ENCODE results near the gene MEIS2. TPM values are rescaled to one million over a fixed set of nuclear protein-coding genes. Genes with fewer than 3 reads are reported as not detected.

MEIS2 gene
- total RNA-seq = 9.1 TPM

DNA sequence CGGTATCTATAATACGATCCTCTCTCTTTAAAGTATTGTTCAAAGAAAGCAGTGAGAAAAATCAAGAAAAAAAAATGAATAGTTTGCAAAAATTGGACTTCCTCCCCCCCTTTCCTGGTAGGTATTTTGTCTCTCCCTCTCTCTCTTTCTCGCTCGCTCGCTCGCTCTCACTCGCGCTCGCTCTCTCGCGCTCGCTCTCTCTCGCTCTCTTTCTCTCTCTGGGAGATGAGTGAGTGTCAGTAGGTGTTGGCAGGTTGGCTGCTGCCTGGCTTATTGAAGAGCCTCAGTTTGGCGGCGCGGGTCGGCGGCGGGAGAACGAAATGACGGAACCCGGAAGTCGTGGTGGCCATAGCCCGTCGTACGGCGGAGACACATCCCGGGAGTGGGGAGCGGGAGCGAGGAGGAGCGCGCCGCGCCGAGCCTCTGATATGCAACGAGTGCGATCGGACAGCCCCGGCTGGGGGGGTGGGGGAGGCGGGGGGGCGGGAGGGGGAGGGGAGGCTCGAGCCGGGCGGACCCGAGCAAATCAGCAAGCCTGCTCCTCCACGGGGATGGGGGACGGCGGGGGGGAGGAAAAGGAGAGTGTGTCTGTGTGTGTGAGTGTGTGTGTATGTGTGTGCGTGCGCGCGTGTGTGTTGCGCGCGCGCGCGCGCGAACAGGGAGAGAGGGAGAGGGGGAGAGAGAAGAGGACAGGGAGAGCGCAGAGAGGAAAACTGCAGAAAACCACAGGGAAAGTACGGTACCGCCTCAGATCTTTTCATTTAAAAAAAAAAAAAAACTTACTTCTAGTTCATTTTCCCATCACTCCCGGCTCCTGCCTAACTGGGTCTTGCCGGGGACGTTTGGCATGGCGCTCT is at the start of gene MEIS2:
TSS of gene MEIS2 (minus strand) at position 441 of the 857 bp plus-strand sequence. CDS start 1,083 bp downstream, outside the sequence.
- DNase-seq (ENCODE audit: low spot score) = peak; percentile 92
- peak; percentile 76 for ATAC-seq

DNA sequence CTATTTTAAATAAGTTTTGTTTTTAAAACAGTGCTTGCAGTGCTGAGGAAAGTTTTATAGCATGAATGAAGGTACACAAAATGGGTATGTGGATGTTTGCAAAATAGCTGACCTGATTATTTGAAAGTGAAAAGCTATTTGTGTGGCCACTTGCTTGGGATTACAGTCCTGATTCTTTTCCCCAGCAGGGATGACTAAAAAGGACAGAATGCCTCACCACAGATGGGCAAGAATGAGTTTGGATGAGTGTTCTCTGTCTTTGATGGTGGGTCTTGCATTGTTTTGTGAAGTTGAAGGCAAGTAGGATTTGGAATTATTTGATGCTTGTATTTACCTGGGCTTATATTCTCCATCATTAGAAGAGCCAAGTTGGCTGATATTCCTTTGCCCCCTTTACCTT is 48.8 kb upstream of the MEIS2 start:
- DNase-seq (ENCODE audit: low spot score) (no peak), ATAC-seq (no peak)

DNA sequence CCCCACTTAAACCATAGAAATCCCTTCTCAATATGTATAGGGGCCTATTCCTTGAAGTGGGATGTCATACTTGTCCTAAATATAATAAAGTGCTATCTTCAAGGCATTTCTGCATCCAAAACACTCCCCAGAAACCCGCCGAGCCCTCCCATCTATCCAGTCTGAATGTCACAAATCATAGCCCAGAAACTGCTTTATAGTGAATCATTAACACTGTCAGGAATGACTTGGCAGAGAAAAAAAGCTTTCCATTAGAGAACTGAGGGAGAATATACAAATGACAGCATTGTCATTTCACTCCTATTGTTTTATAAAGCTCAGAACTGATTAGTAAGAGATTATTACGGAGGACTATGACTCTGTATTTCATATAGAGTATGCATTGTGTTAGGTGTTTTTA is 48.4 kb upstream of the MEIS2 start:
- DNase-seq (ENCODE audit: low spot score) (no peak), ATAC-seq (no peak)

DNA sequence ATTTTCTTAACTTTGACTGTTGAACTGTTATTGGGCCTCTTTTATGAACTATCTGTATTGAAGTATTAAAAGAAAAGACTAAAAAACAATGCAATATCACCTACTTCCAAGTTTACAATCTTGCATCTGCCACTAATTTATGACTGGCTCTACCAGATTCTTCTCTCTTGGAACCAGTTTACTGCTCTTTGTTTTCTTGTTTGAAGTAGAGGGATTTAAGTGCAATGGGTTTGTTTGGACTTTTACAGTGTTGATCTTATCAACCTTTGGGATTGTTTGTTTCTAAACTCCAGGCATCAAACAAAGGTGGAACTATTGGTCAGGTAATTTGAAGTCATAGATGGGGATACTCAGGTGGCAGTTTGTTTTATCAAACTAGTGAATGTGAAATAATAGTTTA is 43.0 kb upstream of the MEIS2 start:
- DNase-seq (ENCODE audit: low spot score) = no peak
- ATAC-seq = no peak

DNA sequence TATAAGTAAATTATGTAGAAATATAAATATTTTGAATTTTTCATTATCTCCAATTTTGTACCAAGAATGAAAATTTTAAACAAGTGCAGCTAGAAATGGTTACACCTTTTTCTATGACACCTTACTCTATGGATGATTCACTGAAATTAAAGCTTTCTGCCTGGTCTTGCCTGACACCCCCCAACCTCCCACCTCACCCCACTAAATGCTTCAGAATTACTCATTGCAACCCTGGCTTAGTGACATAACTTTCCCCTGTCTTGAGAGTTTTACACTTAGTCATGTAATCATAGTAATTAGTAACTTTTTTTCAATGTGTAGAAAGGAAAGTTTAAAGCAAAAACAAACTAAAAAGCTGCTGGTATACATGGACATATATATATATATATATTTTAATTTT is 42.0 kb upstream of the MEIS2 start:
- DNase-seq (ENCODE audit: low spot score) (no peak), ATAC-seq (no peak)

DNA sequence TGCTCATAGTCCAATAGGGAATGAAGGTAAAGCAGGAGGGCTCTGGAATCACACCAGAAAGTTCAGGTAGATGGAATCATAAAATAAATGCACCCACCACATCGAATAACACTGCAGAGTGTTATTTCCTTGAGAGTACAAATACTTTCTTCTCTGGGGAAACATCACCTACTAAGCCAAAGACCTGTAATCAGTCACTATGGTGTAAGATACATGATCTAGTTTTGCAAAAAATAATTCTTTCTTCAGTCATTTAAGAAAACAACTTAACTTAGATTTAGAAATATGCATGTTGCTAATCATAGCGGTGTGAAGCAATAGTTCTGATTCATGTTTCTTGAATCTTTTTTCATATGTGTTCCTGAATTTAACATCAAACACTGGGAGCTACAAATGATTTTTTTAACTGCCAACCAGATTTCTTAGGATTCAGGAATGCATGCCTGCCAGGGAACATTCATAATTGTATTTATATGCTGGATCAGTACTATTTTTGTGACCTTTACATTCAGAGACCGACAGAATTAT is 40.2 kb upstream of the MEIS2 start:
- no peak for ATAC-seq

DNA sequence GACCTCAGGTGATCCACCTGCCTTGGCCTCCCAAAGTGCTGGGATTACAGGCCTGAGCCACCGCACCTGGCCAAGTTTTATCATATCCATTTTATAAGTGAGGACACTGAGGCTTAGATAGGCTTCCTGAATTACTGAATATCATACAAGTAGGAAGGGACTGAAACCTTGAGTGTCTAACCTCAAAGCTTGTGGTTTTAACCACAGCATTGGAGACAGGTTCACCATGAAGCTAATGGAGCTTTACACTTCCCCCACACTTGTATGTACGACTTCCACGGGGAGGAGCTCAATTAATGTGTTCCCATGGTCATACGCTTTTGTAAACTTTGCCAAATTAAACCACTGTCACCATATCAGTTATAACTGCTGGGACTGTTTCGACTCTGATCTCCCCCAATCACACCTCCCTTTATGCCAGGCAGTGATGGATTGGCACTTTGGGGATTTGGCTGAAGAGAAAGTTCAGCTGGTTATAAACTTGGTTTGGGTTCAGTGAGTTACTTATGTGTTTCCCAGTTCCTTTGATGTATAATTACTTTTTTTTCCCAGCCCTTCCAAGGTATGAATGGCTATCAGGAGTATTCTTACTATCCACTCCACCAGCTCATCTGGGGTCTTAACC is 38.4 kb upstream of the MEIS2 start:
- ATAC-seq = no peak
- no peak for DNase-seq (ENCODE audit: low spot score)

More for the DNA sequence above, 40.2 kb upstream of the MEIS2 start:
- DNase-seq (ENCODE audit: low spot score) = no peak

DNA sequence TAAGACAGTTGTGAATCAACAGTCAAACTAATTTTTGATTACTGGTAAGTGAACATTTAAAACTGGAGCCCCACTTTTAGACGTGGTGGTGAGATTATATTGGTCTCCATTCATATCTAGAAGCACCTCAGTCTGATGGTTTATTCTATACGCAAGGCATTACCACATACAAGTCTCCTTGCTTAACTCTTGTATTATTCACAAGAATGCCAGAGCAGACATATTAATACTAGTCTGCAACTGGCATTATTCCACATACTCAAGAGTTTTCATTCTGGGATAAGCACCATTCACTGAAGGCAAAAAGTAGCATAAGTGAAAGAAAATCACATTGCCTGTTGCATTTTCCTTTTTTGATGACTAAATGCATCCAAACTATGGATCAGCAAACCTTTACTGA is 36.9 kb upstream of the MEIS2 start:
- DNase-seq (ENCODE audit: low spot score) (no peak), ATAC-seq (no peak)

DNA sequence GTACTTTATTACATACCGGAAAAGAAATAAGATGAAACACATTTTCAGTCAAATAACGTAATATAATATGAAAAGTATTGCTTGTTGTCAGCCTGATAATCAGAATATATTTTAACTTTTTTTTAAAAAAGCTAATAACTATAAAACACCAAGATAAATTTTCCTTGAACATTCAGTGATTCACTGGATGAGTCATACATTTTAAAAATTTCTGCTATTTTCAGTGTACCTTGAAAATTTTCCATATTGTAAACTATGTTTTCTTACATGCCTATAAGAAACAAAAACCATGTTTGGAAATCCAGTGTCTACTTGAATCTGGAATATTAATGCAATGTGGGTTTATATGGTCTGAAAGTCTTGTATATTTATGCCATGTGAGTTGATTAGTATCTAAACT is 36.3 kb upstream of the MEIS2 start:
- ATAC-seq (no peak), DNase-seq (ENCODE audit: low spot score) (no peak)

DNA sequence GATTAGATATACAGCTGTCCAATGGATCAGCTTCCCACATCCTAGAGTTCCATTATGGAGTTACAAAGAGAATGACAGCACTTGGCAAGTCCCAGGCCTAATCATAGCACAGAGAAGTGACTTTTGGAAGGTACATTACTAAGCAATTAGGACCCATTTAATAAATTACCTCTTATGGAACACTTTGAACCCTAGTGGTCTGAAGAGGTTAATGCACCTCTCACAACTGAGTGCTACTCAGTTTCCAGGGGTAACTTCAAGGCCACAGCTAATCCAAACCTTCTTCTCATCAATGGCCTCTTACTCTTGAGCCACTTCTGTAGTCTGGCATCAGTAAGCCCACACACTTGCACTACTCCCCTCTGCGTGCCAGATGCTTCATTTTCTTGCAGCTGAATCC is 34.9 kb upstream of the MEIS2 start:
- DNase-seq (ENCODE audit: low spot score) = no peak
- ATAC-seq = peak; percentile 55

DNA sequence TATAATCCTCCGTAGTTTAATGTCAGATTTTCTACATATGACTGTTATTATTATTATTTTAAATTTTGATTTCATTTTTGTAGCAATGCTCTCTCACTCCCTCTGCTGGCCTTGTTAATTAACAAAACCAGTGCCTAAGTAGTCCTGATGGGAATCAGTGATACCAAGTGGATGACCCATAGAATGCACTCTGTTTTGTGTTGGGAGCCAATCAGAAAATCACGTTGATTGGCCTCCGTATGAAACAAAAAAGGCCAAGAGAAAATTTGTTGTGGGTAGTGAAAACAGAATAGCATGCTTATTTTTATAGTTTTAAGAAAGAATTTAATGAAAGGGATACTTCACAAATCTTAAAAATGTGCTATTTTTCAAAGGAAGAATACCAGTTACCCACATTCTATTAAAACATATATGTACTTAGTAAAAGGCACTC is 34.4 kb upstream of the MEIS2 start:
- ATAC-seq (peak; percentile 89), DNase-seq (ENCODE audit: low spot score) (no peak)

DNA sequence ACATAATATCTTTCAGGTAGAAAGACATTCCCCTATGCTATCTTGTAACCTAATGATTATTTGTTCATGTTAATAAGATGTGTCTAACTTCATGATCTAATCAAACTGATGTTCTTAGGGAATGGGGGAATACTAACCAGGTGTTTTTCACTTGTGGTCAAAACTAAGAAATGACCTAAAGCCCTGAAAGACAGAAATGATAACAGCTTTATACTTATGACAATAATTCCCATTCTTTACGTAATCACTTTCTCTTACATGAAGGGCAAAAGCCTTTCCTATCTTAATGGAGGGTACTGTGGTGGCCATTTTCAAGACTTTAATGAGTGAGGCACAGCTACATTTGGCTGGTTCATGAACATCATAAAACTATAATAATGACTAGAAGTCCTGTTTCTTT is 33.9 kb upstream of the MEIS2 start:
- ATAC-seq = no peak

DNA sequence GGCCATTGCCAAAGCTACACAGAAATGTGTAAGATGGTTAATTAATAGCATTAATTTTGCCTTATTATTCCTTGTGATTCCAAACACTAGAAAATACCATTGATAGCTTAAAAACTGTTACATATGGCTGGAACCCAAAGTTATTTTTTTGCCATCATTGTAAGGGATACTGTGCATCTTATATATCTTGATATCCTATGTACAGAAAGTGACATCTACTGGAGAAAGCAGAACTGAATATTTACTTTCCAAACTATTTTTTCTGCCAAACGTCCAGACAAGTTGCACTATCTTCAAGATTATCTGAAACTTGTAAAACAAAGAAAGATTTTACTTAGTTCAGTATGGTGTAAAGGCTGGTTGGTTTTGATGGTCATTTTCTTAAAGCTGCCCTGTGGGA is 33.3 kb upstream of the MEIS2 start:
- ATAC-seq = peak; percentile 76

More for the DNA sequence above, 33.9 kb upstream of the MEIS2 start:
- no peak for DNase-seq (ENCODE audit: low spot score)

DNA sequence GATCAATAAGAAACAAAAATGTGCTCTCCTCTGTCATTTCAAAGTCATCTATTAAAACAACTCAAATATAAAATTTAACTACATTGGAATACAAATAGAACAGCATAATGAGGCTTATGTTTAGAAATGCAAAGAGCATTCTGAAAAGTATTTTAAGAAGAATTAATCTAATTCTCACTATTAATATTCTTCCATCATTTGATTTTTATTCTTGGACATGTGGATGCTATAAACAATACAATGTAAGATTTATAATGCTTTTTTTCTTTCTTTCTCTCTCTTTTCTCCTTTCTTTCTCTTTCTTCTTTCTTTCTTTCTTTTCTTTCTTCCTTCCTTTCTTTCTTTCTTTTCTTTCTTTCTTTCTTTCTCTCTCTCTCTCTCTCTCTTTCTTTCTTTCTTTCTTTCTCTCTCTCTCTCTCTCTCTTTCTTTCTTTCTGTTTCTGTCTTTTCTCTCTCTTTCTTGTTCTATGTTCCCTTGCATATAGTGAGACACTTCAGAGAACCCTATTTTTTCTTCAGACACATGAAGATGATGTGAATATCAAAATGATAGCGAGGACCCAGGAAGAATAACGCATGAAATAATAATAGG is 32.6 kb upstream of the MEIS2 start:
- no peak for ATAC-seq

More for the DNA sequence above, 33.3 kb upstream of the MEIS2 start:
- no peak for DNase-seq (ENCODE audit: low spot score)

DNA sequence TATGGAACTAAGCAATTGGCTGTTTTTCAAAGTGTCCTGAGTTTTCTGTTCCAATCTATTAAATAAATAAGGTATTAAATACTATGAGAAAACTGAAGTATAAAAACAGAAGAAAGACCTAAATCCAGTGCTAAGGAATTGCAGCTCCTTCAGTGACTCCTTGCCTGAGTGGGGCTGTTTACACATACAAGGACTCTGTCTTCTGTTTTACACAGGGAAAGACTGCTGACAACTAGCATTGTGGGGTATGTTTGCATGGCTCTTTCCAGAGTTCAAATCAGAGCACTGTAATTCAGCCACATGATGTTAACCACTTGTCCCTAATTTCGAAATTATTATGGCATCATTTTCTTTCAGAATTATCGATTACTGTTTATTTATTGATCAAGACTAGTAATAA is 31.3 kb upstream of the MEIS2 start:
- ATAC-seq (peak; percentile 39), DNase-seq (ENCODE audit: low spot score) (no peak)

More for the DNA sequence above, 32.6 kb upstream of the MEIS2 start:
- no peak for DNase-seq (ENCODE audit: low spot score)

DNA sequence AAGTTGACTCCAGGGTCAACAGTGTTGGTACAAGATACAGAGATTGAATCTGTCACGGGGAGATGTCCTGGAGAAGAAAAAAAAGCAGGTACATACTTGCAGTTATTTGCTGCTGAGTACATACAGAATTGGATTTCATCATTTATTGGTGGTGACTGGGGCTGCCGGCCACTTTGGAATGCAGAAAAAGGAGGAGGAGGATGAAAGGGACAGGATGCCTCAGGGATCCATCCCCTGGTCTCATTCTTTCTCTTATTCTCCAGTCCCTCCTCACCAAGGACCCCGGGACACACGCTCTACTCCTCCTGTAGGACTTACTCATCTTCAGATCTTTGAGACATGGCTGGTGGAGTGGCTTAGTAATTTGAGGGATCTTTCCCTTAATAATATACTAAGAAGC is 30.0 kb upstream of the MEIS2 start:
- DNase-seq (ENCODE audit: low spot score) (no peak), ATAC-seq (no peak)

DNA sequence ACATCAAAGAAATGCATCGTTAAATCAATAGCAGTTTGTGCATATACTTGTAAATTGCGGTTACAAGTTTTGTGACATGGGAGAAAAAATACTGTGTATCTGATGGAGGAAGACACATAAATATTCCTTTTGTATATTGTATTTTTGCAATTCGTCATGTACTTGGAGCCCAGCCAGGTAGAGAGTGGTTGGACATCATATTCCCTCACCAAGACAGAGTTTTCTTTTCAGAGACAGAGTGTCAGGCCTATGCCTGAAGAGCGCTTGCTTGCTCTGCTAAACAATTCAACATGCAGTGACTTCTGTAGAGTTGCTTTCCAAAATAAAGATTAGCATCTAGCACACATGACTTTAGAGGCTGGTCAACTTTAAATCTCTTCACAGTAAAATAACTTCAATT is 24.8 kb upstream of the MEIS2 start:
- DNase-seq (ENCODE audit: low spot score) = no peak
- ATAC-seq = no peak

DNA sequence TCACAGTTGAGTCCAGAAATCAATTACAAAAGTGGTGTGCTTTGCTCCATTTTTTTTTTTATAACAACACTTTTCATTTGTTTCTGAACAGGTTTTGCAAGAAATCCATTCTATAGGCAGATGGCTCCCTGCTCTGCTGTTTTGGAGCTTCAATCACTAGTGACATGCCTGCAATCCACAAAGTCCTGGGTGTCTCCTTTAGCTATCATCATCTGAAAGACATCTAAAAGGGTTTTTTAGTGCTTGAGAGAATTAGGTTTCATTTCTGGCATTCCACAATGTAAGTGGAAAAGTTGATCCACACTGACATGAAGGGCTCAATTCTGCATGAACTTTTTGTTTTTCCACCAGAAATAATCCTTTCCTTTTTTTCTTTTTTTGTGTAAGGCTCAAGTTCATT is 24.0 kb upstream of the MEIS2 start:
- ATAC-seq (no peak), DNase-seq (ENCODE audit: low spot score) (no peak)

DNA sequence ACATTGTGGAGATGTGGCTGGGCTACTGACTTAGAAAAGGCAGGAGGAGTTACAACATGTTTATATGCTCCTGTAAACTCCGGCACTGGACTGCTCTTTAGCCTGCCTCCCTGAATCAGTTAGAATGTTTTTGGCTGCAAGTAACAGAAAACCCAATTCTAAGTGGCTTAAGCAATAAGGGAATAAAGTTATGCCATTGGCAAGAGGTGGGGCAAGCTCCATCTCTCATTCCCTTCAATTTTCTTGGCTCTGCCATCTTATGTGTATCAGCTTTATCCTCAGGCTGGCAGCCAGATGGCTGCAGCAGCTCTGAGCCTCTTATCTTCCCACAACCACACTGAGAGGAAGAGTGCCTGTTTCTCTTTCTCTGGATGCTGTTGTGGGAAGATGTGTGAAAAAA is 22.4 kb upstream of the MEIS2 start:
- no peak for ATAC-seq
- no peak for DNase-seq (ENCODE audit: low spot score)

DNA sequence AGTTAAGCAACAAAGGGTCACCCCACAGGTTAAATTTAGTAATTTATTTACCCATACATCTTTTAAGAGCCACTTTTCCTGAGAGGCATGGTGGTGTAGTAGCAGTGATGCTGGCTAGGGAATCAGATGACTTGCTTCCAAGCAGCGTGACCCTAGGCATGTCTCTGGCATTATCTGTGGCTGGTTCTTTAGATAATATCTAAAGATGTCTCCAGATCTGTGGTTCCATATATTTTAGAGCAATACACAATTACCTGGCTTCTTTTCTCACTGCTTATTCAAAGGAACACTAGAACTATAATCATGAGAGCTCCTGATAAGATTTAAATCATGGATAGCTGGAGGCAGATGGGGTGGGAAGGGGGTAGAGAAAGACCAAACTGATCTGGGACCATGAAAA is 21.1 kb upstream of the MEIS2 start:
- ATAC-seq = no peak
- no peak for DNase-seq (ENCODE audit: low spot score)

DNA sequence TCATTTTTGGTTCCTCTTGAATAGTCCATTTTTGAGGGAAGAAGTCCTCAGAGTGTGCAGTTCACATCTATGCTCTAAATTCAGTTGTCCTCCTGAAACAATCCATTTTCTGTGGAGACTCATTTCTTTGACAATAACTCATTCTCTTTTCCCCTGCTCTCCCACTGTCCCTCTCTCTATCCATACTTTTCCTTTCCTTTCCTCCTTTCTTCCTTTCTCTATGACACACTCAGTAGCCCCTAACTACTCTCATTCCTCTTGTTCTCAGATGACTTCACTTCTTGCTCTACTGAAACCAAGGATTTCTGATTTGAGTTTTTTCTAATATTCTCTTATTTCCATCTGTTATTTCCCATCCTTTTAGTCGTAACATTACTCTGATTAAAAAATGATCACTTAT is 16.7 kb upstream of the MEIS2 start:
- DNase-seq (ENCODE audit: low spot score) = no peak
- ATAC-seq = no peak

DNA sequence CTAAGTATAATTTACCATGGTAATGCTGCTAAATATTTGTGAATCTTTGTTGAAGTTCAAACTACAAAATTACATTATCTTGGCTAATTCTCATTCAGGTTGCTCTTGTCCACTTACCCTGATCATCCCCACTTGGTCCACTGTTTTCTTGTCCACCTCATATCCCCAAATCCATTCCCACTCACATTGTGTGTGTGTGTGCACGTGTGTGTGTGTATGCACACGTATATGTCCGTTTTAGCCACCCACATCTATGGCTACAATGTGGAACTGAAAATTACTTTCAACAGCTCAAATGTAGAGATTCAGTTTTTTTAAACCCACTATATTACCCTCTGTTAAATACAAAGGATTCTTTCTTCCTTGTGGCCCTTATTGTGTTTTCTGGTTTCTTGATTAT is 15.2 kb upstream of the MEIS2 start:
- ATAC-seq = no peak

More for the DNA sequence above, 15.2 kb upstream of the MEIS2 start:
- DNase-seq (ENCODE audit: low spot score) = no peak

All from left lobe of liver (tissue), 2 donors.